GM19455 (cell line): ENCODE measurements around the gene ELK4.
A peak's percentile ranks its signal among the peaks of the same experiment; 100 is the strongest.
"Not testable (repeated sequence)": the region's sequence is repeated elsewhere in the genome, so short reads cannot be mapped to it uniquely, and the experiment has no call there.

Experiments
- ATAC-seq: cut with Tn5 transposase; IDR thresholded peaks from one replicate; pipeline ENCODE4 v1.9.1; 2021; ENCODE audit not compliant: unreplicated experiment

The ELK4 gene

GRCh38 chr1:205665201-205666045 lies 33.6 kb upstream of the ELK4 start:
- no peak for ATAC-seq

- ATAC-seq, result no peak
These were observed 32.7 kb upstream of the ELK4 start for GRCh38 chr1:205664399-205665017.

GRCh38 chr1:205663286-205663936 lies 31.6 kb upstream of the ELK4 start:
- no peak for ATAC-seq

- ATAC-seq, result no peak
These were observed 31.0 kb upstream of the ELK4 start for GRCh38 chr1:205662791-205663190.

GRCh38 chr1:205662135-205662738 lies 30.4 kb upstream of the ELK4 start:
- ATAC-seq, result no peak

GRCh38 chr1:205661429-205662134 lies 29.8 kb upstream of the ELK4 start:
- no peak for ATAC-seq

GRCh38 chr1:205660361-205660760 lies 28.6 kb upstream of the ELK4 start:
- no peak for ATAC-seq

GRCh38 chr1:205658943-205659581 lies 27.3 kb upstream of the ELK4 start:
- ATAC-seq, result peak; percentile 77

GRCh38 chr1:205656236-205656635 lies 24.4 kb upstream of the ELK4 start:
- ATAC-seq, result no peak

- ATAC-seq, result no peak
These were observed 21.2 kb upstream of the ELK4 start for GRCh38 chr1:205652984-205653383.

GRCh38 chr1:205650241-205650640 lies 18.4 kb upstream of the ELK4 start:
- ATAC-seq, result no peak

GRCh38 chr1:205645519-205645918 lies 13.7 kb upstream of the ELK4 start:
- ATAC-seq, result no peak

- ATAC-seq, result no peak
These were observed 11.0 kb upstream of the ELK4 start for GRCh38 chr1:205642679-205643307.

GRCh38 chr1:205639567-205639966 lies 7.8 kb upstream of the ELK4 start:
- no peak for ATAC-seq

- no peak for ATAC-seq
These were observed 6.2 kb upstream of the ELK4 start for GRCh38 chr1:205637854-205638468.

GRCh38 chr1:205636732-205637131 lies 4.9 kb upstream of the ELK4 start:
- no peak for ATAC-seq

GRCh38 chr1:205636138-205636530 lies 4.3 kb upstream of the ELK4 start:
- not testable (repeated sequence) for ATAC-seq

- no peak for ATAC-seq
These were observed 1.7 kb upstream of the ELK4 start for GRCh38 chr1:205633421-205633976.

- no peak for ATAC-seq
These were observed 908 bp upstream of the ELK4 start for GRCh38 chr1:205632669-205633169.
